Fibroblast of pulmonary artery (primary cell): Measurements from ENCODE around the gene BRAP.
A peak's percentile ranks its signal among the peaks of the same experiment; 100 is the strongest.

Source experiments
- DNase-seq: peaks from one replicate; pipeline ENCODE4 v3.0.0-alpha.2; 2010; ENCODE audit warnings: low read depth
- H3K4me3 ChIP-seq: replicated peaks from 2 replicates; pipeline ENCODE4 v1.5.1; 2011; ENCODE audit warnings: low read depth, mild to moderate bottlenecking, control low read depth, low read length, moderate library complexity
- TF ChIP-seq, protein P1 (sequence below): IDR thresholded peaks from 2 replicates; pipeline ENCODE4 v1.5.1; 2011; ENCODE audit warnings: mild to moderate bottlenecking, control low read depth, low read length, inconsistent platforms; ENCODE audit errors: missing control alignments

BRAP gene

GRCh38 chr12:111677186-111677585, 8.6 kb downstream of the BRAP start:
- no peak for DNase-seq
- H3K4me3 ChIP-seq, result no peak overlapping the region
- TF ChIP-seq, protein P1, sequence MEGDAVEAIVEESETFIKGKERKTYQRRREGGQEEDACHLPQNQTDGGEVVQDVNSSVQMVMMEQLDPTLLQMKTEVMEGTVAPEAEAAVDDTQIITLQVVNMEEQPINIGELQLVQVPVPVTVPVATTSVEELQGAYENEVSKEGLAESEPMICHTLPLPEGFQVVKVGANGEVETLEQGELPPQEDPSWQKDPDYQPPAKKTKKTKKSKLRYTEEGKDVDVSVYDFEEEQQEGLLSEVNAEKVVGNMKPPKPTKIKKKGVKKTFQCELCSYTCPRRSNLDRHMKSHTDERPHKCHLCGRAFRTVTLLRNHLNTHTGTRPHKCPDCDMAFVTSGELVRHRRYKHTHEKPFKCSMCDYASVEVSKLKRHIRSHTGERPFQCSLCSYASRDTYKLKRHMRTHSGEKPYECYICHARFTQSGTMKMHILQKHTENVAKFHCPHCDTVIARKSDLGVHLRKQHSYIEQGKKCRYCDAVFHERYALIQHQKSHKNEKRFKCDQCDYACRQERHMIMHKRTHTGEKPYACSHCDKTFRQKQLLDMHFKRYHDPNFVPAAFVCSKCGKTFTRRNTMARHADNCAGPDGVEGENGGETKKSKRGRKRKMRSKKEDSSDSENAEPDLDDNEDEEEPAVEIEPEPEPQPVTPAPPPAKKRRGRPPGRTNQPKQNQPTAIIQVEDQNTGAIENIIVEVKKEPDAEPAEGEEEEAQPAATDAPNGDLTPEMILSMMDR, result no peak

GRCh38 chr12:111673503-111673902, 12.3 kb downstream of the BRAP start:
- TF ChIP-seq, protein P1, result peak; percentile 60
- DNase-seq, result peak; percentile 59
- no peak overlapping the region for H3K4me3 ChIP-seq

- DNase-seq, result no peak
- no peak overlapping the region for H3K4me3 ChIP-seq
- TF ChIP-seq, protein P1, result no peak
Measured at GRCh38 chr12:111672822-111673381, 12.9 kb downstream of the BRAP start.

DNA sequence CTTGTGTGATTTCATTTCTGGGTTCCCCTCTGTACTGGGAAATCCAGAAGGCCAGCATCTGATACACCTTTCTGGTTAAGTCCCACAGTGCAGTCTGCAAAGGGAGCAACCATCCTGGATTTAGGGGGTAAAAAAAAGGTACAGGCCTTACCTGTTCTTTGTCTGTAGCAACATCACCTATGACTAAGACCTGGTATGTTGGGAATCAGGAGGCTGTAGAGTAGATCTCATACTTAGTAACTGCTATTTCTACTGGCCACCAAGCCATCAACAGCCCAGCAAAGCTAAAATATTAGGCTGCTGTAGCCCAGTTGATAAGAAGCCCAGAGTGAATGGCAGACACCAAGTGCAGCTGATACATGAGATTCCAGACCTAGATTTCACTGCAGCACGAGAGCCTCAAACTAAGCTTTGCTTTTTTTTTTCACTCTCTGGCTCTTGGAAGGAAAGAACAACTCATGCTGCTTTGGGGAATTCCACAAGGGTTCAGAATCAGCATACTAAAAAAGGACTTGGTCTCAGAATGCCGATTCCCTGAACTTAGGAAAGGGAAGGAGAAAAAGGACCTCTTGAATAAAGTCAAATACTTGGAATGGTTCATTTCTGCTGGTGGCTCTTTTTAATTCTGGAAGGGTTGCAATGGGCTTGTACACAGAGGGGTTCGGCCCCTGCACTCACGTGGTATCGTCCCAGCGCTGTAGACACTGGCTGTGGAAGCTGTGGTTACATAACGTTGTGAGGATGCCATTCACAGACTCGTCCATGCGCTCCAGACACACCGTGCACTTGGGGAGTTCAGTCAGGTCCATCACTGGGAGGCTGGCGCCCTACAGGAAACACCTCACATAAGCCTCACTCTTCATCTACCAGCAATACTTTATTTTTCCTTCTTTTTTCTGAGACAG, 20.5 kb downstream of the BRAP start:
- H3K4me3 ChIP-seq, result no peak overlapping the region
- TF ChIP-seq, protein P1, result no peak
- DNase-seq, result no peak

- TF ChIP-seq, protein P1, result no peak
- DNase-seq, result no peak
- H3K4me3 ChIP-seq, result no peak overlapping the region
Measured at GRCh38 chr12:111664499-111664898, 21.3 kb downstream of the BRAP start.

GRCh38 chr12:111656016-111656415, 29.7 kb downstream of the BRAP start:
- no peak for DNase-seq
- TF ChIP-seq, protein P1, result no peak
- H3K4me3 ChIP-seq, result no peak overlapping the region
